Erythroblast (primary cell): Measurements from ENCODE around the gene IL18RAP.

ENCODE experiments used
- DNase-seq, 2 experiments: peaks; one replicate each; lab custom pipeline; 2025; lab: John Stamatoyannopoulos, UW
- GATA1 ChIP-seq: IDR thresholded peaks from 2 replicates; pipeline ENCODE4 v1.6.1; 2011; ENCODE audit warnings: low read depth, mild to moderate bottlenecking, control low read depth, low read length, moderate library complexity
- POLR2A ChIP-seq: IDR thresholded peaks from 2 replicates; pipeline ENCODE4 v1.6.1; 2011; ENCODE audit warnings: mild to moderate bottlenecking, low read length

Gene IL18RAP, protein sequence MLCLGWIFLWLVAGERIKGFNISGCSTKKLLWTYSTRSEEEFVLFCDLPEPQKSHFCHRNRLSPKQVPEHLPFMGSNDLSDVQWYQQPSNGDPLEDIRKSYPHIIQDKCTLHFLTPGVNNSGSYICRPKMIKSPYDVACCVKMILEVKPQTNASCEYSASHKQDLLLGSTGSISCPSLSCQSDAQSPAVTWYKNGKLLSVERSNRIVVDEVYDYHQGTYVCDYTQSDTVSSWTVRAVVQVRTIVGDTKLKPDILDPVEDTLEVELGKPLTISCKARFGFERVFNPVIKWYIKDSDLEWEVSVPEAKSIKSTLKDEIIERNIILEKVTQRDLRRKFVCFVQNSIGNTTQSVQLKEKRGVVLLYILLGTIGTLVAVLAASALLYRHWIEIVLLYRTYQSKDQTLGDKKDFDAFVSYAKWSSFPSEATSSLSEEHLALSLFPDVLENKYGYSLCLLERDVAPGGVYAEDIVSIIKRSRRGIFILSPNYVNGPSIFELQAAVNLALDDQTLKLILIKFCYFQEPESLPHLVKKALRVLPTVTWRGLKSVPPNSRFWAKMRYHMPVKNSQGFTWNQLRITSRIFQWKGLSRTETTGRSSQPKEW

GRCh38 chr2:102422910-102423309, at the start of gene IL18RAP:
TSS of gene IL18RAP (plus strand) at chr2:102423160. CDS start at chr2:102423278, 118 bp downstream.
- TF ChIP-seq POLR2A (no peak), GATA1 (no peak)
- peak; percentile 12 to 34 for DNase-seq

GRCh38 chr2:102376052-102376591, 46.8 kb upstream of the IL18RAP start:
- no peak for TF ChIP-seq POLR2A
- TF ChIP-seq GATA1: no peak
- no peak for DNase-seq

- TF ChIP-seq GATA1 (no peak), POLR2A (no peak)
- DNase-seq: peak; percentile 24 to 33
These were observed 39.2 kb upstream of the IL18RAP start for GRCh38 chr2:102383722-102384121.

- TF ChIP-seq GATA1 (no peak), POLR2A (no peak)
- DNase-seq: no peak
These were observed 37.4 kb upstream of the IL18RAP start for GRCh38 chr2:102385522-102385921.

- no peak for TF ChIP-seq POLR2A
- TF ChIP-seq GATA1: no peak
- DNase-seq: no peak
These were observed 37.0 kb upstream of the IL18RAP start for GRCh38 chr2:102386004-102386403.

DNA sequence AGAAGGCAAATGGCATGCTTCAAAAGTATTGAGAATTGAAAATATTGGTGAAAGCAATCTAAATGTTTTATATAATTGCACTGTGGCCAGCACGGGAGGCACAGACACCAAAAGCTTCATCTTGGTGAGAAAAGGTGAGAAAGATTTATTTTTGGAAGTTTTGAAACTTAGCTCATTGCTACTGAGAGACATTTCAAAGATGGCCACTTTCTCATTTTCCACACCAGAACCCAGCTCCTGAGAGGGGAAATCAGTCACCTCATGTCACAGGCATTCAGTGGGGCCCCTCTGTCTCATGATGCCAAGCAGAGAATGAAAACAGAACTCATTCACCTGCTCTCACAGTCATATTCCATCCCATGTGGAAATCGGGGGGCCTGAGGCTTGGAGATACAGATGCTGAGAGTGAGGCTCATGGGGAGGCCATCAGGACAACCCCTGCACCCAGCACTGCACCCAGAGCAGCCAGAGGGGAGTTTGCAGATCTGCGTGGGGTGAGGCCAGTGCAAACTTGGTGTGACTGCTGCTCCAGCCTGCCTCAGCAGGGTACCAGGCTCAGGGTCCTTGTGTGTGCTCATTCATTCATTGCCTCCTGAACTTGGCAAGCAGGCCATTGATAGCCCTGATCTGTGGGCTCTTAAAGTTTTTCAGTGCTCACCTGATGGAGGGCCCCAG, 36.0 kb upstream of the IL18RAP start:
- no peak for TF ChIP-seq GATA1
- TF ChIP-seq POLR2A: no peak
- no peak for DNase-seq

DNA sequence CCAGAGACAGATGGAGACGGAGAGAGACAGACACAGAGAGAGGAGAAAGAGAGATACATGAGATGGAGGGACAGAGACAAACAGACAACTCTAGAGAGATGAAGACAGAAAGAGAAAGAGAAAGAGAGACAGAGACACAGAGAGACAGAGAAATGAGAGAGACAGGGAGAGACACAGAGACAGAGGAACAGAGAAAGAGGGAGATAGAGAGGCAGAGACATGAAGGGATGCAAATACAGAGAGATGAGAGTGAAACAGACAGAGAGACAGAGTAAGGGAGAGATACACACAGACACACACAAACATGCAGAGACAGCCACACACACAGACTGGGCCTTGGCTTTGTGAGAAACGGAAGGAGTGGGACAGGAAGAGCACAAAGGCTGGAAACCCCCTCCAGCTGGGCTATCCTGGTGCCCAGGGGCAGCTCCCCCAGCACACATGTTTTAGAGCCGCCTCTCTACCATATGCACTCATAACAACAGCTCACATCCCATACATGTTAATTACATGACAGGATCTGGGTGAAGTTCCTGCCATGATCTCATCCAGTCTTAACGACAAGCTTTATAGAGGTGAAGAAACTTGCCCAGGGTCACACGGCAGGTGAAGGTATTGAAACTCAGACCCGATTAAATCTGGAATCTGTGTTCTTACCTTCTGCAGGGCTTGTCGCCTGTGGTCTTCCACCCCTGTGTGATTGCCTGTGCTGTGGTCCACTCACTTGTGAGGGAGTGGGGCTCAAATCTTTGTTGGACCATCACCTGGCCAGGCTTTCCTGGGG, 35.0 kb upstream of the IL18RAP start:
- TF ChIP-seq GATA1 (no peak), POLR2A (no peak)

DNA sequence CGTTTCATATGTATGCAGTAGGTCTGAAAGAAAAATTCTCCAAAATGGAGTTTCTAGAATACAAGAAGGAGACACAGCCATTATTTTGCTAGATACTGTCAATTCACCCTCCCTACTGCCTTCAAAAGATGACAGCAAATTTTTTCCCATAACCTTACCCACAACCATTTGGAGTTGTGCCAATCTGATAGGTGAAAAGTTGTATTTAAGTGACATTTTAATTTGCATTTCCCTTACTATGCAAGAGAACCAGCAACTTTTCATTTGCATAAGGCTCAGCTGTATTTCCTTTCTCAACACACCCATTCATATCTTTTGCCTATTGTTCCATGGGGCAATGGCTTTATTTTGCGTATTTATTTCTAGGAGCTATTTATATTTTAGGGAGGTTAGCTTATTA, 31.4 kb upstream of the IL18RAP start:
- peak; percentile 77 to 80 for DNase-seq

More for the DNA sequence above, 35.0 kb upstream of the IL18RAP start:
- DNase-seq: no peak

GRCh38 chr2:102392096-102392495, 30.9 kb upstream of the IL18RAP start:
- TF ChIP-seq POLR2A: no peak
- TF ChIP-seq GATA1: no peak
- DNase-seq: no peak

More for the DNA sequence above, 31.4 kb upstream of the IL18RAP start:
- TF ChIP-seq GATA1: no peak
- no peak for TF ChIP-seq POLR2A

- no peak for TF ChIP-seq GATA1
- TF ChIP-seq POLR2A: no peak
- DNase-seq: peak in 1 of 2 experiments; percentile 24
These were observed 30.0 kb upstream of the IL18RAP start for GRCh38 chr2:102392942-102393341.

GRCh38 chr2:102396012-102396411, 26.9 kb upstream of the IL18RAP start:
- DNase-seq: peak in 1 of 2 experiments; percentile 35
- TF ChIP-seq GATA1: no peak

GRCh38 chr2:102397209-102397608, 25.8 kb upstream of the IL18RAP start:
- no peak for TF ChIP-seq POLR2A
- no peak for TF ChIP-seq GATA1
- peak in 1 of 2 experiments; percentile 13 for DNase-seq
